Neutrophil (primary cell): ENCODE data around the gene SULT1C3.

Experiments
- H3K27ac ChIP-seq: fragments of 200-600 bp; sonication (generic); 2 replicates; pipeline ENCODE4 v1.5.1; 2016; ENCODE audit warnings: mild to moderate bottlenecking, moderate library complexity
- H3K27me3 ChIP-seq: fragments of 200-600 bp; sonication (generic); 2 replicates; pipeline ENCODE4 v1.6.0; 2016; ENCODE audit warnings: mild to moderate bottlenecking
- H3K36me3 ChIP-seq: fragments of 200-600 bp; sonication (generic); 2 replicates; pipeline ENCODE4 v1.5.1; 2017
- H3K4me1 ChIP-seq, 2 experiments: fragments of 200-600 bp in 1 of 2; sonication (generic) in 1 of 2; 1 replicate in 1 of 2; 2 replicates in 1 of 2; pipeline versions ENCODE4 v1.5.1 to v1.6.1; 2013 to 2016; ENCODE audit warnings: low read depth in 1 of 2, low read length in 1 of 2, mild to moderate bottlenecking in 1 of 2, moderate library complexity in 1 of 2; ENCODE audit not compliant: control insufficient read depth in 1 of 2, insufficient read depth in 1 of 2
- H3K4me3 ChIP-seq, 2 experiments: fragments of 200-600 bp in 1 of 2; sonication (generic) in 1 of 2; 1 replicate in 1 of 2; 2 replicates in 1 of 2; pipeline ENCODE4 v1.5.1; 2013 to 2016; ENCODE audit warnings: low read depth in 1 of 2, low read length in 1 of 2, mild to moderate bottlenecking in 1 of 2, moderate library complexity in 1 of 2
- H3K9me3 ChIP-seq: fragments of 200-600 bp; sonication (generic); 2 replicates; pipeline ENCODE4 v1.5.1; 2016
- TF ChIP-seq, protein P1 (sequence below): fragments of 200-600 bp; sonication (generic); IDR thresholded peaks from 2 replicates; pipeline ENCODE4 v1.5.1; 2016; ENCODE audit warnings: antibody characterized with exemption

SULT1C3 gene

DNA sequence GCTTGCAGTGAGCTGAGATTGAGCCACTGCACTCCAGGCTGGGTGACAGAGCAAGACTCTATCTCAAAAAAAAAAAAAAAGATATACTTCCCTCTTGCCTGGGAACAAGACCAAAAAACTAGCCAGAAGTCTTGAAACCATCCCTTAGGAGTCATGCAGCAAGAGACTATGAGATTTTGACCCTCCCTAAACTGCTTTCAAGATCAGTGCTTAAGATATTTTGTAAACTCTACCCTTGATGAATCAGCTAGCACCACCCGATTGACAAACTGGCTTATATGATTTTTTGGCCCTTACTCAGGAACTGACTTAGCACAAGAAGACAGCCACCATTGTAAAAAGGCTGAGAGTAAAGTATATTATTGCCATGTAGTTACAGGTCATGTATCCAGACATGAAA lies 3.8 kb downstream of the SULT1C3 start:
- H3K4me3 ChIP-seq, result no peak overlapping the region
- H3K9me3 ChIP-seq, result no peaks in the 10 kb centered on the region
- H3K27ac ChIP-seq, result no peak overlapping the region
- H3K36me3 ChIP-seq, result no peaks in the 10 kb centered on the region
- H3K4me1 ChIP-seq, result no peaks in the 10 kb centered on the region
- no peaks in the 10 kb centered on the region for H3K27me3 ChIP-seq
- TF ChIP-seq, protein P1, sequence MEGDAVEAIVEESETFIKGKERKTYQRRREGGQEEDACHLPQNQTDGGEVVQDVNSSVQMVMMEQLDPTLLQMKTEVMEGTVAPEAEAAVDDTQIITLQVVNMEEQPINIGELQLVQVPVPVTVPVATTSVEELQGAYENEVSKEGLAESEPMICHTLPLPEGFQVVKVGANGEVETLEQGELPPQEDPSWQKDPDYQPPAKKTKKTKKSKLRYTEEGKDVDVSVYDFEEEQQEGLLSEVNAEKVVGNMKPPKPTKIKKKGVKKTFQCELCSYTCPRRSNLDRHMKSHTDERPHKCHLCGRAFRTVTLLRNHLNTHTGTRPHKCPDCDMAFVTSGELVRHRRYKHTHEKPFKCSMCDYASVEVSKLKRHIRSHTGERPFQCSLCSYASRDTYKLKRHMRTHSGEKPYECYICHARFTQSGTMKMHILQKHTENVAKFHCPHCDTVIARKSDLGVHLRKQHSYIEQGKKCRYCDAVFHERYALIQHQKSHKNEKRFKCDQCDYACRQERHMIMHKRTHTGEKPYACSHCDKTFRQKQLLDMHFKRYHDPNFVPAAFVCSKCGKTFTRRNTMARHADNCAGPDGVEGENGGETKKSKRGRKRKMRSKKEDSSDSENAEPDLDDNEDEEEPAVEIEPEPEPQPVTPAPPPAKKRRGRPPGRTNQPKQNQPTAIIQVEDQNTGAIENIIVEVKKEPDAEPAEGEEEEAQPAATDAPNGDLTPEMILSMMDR, result no peak

DNA sequence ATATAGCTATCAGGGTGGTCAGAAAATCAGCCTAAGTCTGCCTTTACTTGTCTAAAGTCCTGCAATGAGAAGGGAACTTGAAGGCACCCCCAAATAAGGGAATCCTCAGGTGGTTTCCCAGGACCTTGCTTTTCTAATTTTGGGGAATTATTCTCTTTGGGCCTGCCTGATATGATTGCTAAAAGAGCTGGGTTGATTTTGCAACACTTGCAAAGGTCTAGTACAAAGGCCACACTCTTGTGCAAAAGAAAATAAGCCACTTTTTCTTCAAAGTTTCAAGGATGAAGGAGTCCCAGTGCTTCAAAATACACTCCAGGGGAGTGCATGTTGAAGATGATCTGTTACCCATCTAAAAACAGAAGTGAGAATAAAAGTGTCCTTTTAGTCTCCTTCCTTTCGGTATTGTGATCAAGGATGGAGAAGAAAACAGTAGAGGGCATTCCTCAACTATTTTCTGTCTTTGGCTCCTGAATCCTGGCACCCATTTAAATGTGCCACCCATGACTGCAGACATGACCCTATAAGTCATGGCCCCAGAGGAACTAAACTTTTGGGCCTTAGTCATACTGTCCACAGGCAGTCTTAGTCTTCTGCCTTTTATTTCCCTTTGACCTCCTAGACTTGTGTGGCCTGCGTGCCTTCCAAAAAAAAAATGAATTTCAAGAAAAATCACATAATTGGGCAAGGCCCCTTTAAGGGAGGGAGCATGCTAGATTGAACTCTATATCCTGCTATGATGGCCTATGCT lies 5.1 kb downstream of the SULT1C3 start:
- TF ChIP-seq, protein P1, result no peak
- Histone ChIP-seq H3K27me3 (no peaks in the 10 kb centered on the region), H3K27ac (no peak overlapping the region), H3K36me3 (no peaks in the 10 kb centered on the region), H3K9me3 (no peaks in the 10 kb centered on the region), H3K4me3 (no peak overlapping the region), H3K4me1 (no peaks in the 10 kb centered on the region)

DNA sequence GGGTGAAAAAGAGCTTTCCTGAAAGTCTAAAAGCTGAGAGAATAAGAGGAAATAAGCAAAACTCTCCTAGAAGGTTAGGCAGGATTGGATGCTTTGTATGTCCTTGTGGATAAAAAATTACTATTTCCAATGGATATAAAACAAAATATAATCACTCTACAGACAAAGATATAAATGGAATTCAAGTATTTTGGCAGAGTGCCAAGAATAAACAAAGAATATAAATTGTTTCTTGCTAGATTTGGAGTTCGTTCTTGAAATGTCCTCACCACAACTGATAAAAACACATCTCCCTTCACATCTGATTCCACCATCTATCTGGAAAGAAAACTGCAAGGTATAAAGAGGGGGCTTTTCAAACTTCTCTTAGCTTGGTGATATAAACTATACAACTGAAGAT lies 13.3 kb downstream of the SULT1C3 start:
- H3K27ac ChIP-seq, result no peak overlapping the region
- TF ChIP-seq, protein P1, result no peak

DNA sequence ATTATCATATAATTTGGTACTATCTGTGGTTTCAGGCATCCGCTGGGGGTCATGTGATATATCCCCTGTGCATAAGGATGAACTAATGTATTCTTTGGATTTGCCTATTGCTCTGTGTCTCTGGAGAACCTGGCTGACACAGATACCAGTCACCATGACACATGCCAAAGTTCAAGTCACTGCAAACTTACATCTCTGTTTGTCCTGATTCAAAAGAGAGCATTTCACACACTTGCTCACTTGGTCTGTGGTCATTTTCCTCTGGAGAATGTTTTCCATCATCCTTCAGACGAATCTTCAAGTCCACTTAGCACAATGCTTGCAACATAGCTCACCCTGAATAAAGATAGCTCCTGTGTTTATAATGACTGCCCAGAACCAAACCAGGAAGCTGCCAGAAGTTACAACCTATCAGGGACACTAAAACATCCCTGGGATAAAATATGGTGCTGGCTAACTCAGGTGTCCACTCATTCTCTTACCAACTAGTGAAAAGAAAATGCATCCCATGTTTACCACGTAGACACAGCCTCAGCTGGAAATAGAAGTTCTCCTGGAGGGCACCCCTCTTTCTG lies 18.1 kb downstream of the SULT1C3 start:
- TF ChIP-seq, protein P1, result no peak
- Histone ChIP-seq H3K4me1 (no peaks in the 10 kb centered on the region), H3K4me3 (no peak overlapping the region), H3K36me3 (no peaks in the 10 kb centered on the region), H3K9me3 (no peaks in the 10 kb centered on the region), H3K27me3 (no peaks in the 10 kb centered on the region), H3K27ac (no peak overlapping the region)

More for the DNA sequence above, 13.3 kb downstream of the SULT1C3 start:
- Histone ChIP-seq H3K4me1 (no peaks in the 10 kb centered on the region), H3K36me3 (no peaks in the 10 kb centered on the region), H3K27me3 (no peaks in the 10 kb centered on the region), H3K4me3 (no peak overlapping the region), H3K9me3 (no peaks in the 10 kb centered on the region)

DNA sequence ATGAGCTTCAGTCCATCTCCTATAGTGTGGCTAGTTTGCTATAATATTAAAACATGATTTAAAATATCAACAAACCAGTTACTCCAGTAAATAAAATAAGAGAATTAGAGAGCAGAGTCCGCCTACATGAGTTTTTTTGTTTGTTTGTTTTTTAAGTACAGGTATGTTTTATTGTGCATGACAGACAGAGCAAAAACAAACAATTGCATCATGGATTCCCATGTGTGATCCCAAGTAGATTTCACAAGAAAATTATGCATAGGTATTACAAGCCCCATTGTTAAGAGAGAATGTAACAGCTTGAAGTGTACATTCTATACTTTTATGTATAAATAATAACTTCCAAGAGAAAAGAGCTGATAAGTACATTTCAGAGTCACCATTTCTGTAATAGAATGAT lies 21.0 kb downstream of the SULT1C3 start:
- no peaks in the 10 kb centered on the region for H3K36me3 ChIP-seq
- H3K27me3 ChIP-seq, result no peaks in the 10 kb centered on the region
- H3K27ac ChIP-seq, result no peak overlapping the region
- H3K9me3 ChIP-seq, result no peaks in the 10 kb centered on the region
- no peaks in the 10 kb centered on the region for H3K4me1 ChIP-seq
- H3K4me3 ChIP-seq, result no peak overlapping the region
- TF ChIP-seq, protein P1, result no peak
